ENCODE measurements around the gene OR3A1.
"Not testable (repeated sequence)": the region's sequence is repeated elsewhere in the genome, so short reads cannot be mapped to it uniquely, and the experiment has no call there.

OR3A1 gene

GRCh38 chr17:3298260-3298659 is at the start of gene OR3A1:
TSS of gene OR3A1 (minus strand) at chr17:3298360. CDS start at chr17:3292582, 5,778 bp downstream.
- no peak for DNase-seq

GRCh38 chr17:3342782-3343181 is 44.6 kb upstream of the OR3A1 start:
- not testable (repeated sequence) for DNase-seq

GRCh38 chr17:3335876-3336275 is 37.7 kb upstream of the OR3A1 start:
- no peak for DNase-seq

DNA sequence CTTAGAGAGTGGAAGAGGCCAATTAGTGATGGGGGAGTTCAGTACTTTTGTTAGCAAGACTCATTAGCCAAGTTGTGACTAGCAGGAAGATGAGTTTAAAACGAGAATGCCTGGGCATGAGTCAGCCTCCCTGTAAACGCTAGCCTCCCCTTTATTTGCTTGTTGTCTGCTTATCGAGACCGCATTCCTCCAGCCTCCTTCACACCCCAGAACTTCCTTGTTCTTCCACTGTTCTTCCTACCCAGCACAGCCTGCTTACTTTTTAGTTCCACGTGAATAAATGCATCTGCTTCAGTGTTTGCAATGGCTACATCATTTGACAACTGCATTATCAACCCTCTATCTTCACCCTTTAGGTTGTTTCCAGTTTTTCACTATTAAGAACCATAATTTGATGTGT is 20.2 kb upstream of the OR3A1 start:
- no peak for DNase-seq

DNA sequence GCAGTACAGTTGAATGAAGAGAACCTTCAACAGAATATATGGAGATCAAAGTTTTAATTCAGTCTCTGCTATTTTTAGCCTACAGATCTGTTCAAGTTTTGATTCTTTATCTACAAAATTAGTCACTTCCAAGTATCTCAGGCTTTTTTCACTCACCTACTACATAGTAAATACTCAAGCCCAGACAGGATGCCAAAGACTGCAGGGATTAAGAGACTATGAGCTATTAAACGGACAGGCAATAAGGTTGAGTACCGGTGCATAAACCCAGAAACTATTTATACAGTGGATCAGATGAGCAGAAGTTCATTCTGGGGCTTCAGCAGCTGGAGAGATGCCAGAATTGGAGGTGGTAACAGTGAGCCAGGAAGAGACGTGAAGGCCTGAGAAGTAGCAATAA is 18.7 kb upstream of the OR3A1 start:
- no peak for DNase-seq

GRCh38 chr17:3308603-3309002 is 10.4 kb upstream of the OR3A1 start:
- no peak for DNase-seq

- DNase-seq: no peak
Measured at GRCh38 chr17:3295632-3296031, 2.5 kb downstream of the OR3A1 start.

- DNase-seq: not testable (repeated sequence)
Measured at GRCh38 chr17:3293548-3293947, 4.6 kb downstream of the OR3A1 start.

GRCh38 chr17:3282901-3283300 is 15.3 kb downstream of the OR3A1 start:
- DNase-seq: no peak

GRCh38 chr17:3276126-3276525 is 22.0 kb downstream of the OR3A1 start:
- no peak for DNase-seq

- no peak for DNase-seq
Measured at GRCh38 chr17:3271072-3271848, 26.9 kb downstream of the OR3A1 start.

GRCh38 chr17:3260600-3260999 is 37.6 kb downstream of the OR3A1 start:
- no peak for DNase-seq

- DNase-seq: no peak
Measured at GRCh38 chr17:3260163-3260562, 38.0 kb downstream of the OR3A1 start.

DNA sequence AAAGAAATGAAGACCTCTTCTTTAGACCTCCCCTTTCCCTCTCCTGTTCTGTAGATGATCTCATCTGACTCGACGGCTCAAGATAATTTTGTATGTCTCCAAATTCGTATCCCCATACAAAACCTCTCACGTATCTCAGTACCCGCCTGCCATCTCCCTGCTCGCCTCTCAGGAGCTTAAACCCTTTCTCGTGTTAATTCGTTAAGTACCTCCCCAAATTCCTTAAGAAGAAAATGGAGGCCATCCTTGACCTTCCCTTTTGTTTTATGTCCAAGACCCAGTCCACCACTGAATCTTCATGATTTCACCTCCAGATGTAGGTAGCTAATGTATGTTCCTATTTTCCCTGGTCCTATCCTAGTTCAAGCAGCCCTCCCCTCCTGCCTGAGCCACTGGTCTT is 41.6 kb downstream of the OR3A1 start:
- no peak for DNase-seq

- not testable (repeated sequence) for DNase-seq
Measured at GRCh38 chr17:3249013-3249412, 49.1 kb downstream of the OR3A1 start.

GRCh38 chr17:3244841-3245240 is 53.3 kb downstream of the OR3A1 start:
- DNase-seq: not testable (repeated sequence)

- DNase-seq: not testable (repeated sequence)
Measured at GRCh38 chr17:3241044-3241443, 57.1 kb downstream of the OR3A1 start.

Measured in NCI-H187 treated with DMSO at 0.1 percent for 48 hours (cell line).